H9 (cell line): ENCODE measurements around the gene KRT2. TPM values are rescaled to one million over a fixed set of nuclear protein-coding genes. Genes with fewer than 3 reads are reported as not detected.

Source experiments
- DNase-seq: peaks from one replicate; pipeline ENCODE4 v3.0.0-alpha.2; 2017
- H2AFZ ChIP-seq: one replicate; pipeline ENCODE4 v1.6.1; 2013; ENCODE audit warnings: mild to moderate bottlenecking, low read length, control low read depth, moderate library complexity
- H2AK5ac ChIP-seq: 2 replicates; pipeline ENCODE4 v1.6.1; 2013; ENCODE audit warnings: low read length, control low read depth, mixed read lengths; ENCODE audit not compliant: insufficient read length
- H2BK120ac ChIP-seq: one replicate; pipeline ENCODE4 v1.6.1; 2013; ENCODE audit warnings: low read depth, mild to moderate bottlenecking, low read length, control low read depth, inconsistent platforms; ENCODE audit not compliant: poor library complexity, severe bottlenecking
- H2BK12ac ChIP-seq: 2 replicates; pipeline ENCODE4 v1.6.1; 2013; ENCODE audit warnings: low read length, control low read depth, mixed read lengths, low read depth; ENCODE audit not compliant: insufficient read length
- H2BK15ac ChIP-seq: 2 replicates; pipeline ENCODE4 v1.6.1; 2013; ENCODE audit warnings: low read depth, low read length, control low read depth
- H2BK20ac ChIP-seq: one replicate; pipeline ENCODE4 v1.6.1; 2013; ENCODE audit warnings: low read depth, mild to moderate bottlenecking, low read length, control low read depth, inconsistent platforms; ENCODE audit not compliant: poor library complexity, severe bottlenecking
- H2BK5ac ChIP-seq: 2 replicates; pipeline ENCODE4 v1.6.1; 2013; ENCODE audit warnings: low read length, control low read depth, mixed read lengths; ENCODE audit not compliant: insufficient read length
- H3K14ac ChIP-seq: 2 replicates; pipeline ENCODE4 v1.6.1; 2013; ENCODE audit warnings: low read length, control low read depth; ENCODE audit not compliant: insufficient read depth
- H3K18ac ChIP-seq: 2 replicates; pipeline ENCODE4 v1.6.1; 2013; ENCODE audit warnings: low read depth, mild to moderate bottlenecking, mixed read lengths, low read length, control low read depth; ENCODE audit not compliant: insufficient read length
- H3K23ac ChIP-seq: 2 replicates; pipeline ENCODE4 v1.6.1; 2013; ENCODE audit warnings: low read length, control low read depth, mixed read lengths, low read depth; ENCODE audit not compliant: insufficient read length
- H3K23me2 ChIP-seq: 2 replicates; pipeline ENCODE4 v1.6.1; 2013; ENCODE audit warnings: low read depth, mild to moderate bottlenecking, mixed read lengths, low read length, control low read depth; ENCODE audit not compliant: insufficient read length, poor library complexity, severe bottlenecking
- H3K27ac ChIP-seq: 2 replicates; pipeline ENCODE4 v1.5.1; 2013; ENCODE audit warnings: low read length, control low read depth, mixed read lengths, low read depth; ENCODE audit not compliant: insufficient read length
- H3K27me3 ChIP-seq: 2 replicates; pipeline ENCODE4 v1.6.1; 2013; ENCODE audit warnings: low read length, control low read depth, inconsistent platforms; ENCODE audit not compliant: insufficient read depth
- H3K4ac ChIP-seq: 2 replicates; pipeline ENCODE4 v1.6.1; 2013; ENCODE audit warnings: low read depth, mild to moderate bottlenecking, control low read depth, inconsistent platforms, low read length, moderate library complexity
- H3K4me1 ChIP-seq: 2 replicates; pipeline ENCODE4 v1.6.1; 2013; ENCODE audit warnings: low read length, control low read depth, inconsistent platforms; ENCODE audit not compliant: insufficient read depth
- H3K4me2 ChIP-seq: 2 replicates; pipeline ENCODE4 v1.6.1; 2013; ENCODE audit warnings: low read length, control low read depth, mixed read lengths; ENCODE audit not compliant: insufficient read length, insufficient read depth
- H3K56ac ChIP-seq: 2 replicates; pipeline ENCODE4 v1.6.1; 2013; ENCODE audit warnings: low read depth, mild to moderate bottlenecking, mixed read lengths, low read length, control low read depth; ENCODE audit not compliant: insufficient read length
- H3K79me1 ChIP-seq: 2 replicates; pipeline ENCODE4 v1.6.1; 2013; ENCODE audit warnings: low read depth, mild to moderate bottlenecking, moderate library complexity, low read length, control low read depth, inconsistent platforms; ENCODE audit not compliant: insufficient read depth, poor library complexity, severe bottlenecking
- H3K79me2 ChIP-seq: 2 replicates; pipeline ENCODE4 v1.6.1; 2013; ENCODE audit warnings: low read length, control low read depth, inconsistent platforms; ENCODE audit not compliant: insufficient read depth
- H3K9ac ChIP-seq: 2 replicates; pipeline ENCODE4 v1.6.1; 2013; ENCODE audit warnings: low read length, control low read depth, mixed read lengths; ENCODE audit not compliant: insufficient read length; ENCODE audit errors: extremely low read depth
- H3K9me3 ChIP-seq: one replicate; pipeline ENCODE4 v1.6.1; 2013; ENCODE audit warnings: low read depth, low read length, inconsistent platforms; ENCODE audit not compliant: control insufficient read depth
- H3T11ph ChIP-seq: one replicate; pipeline ENCODE4 v1.6.1; 2013; ENCODE audit warnings: mild to moderate bottlenecking, low read length, control low read depth, inconsistent platforms
- H4K20me1 ChIP-seq: one replicate; pipeline ENCODE4 v1.6.1; 2013; ENCODE audit not compliant: control insufficient read depth, insufficient read length, insufficient read depth
- H4K5ac ChIP-seq: 2 replicates; pipeline ENCODE4 v1.6.1; 2013; ENCODE audit warnings: low read depth, mild to moderate bottlenecking, mixed read lengths, low read length, control low read depth; ENCODE audit not compliant: insufficient read length
- H4K8ac ChIP-seq: replicated peaks from 2 replicates; pipeline ENCODE4 v1.6.1; 2013; ENCODE audit warnings: low read length, control low read depth, mixed read lengths, low read depth; ENCODE audit not compliant: insufficient read length
- H4K91ac ChIP-seq: 2 replicates; pipeline ENCODE4 v1.6.1; 2013; ENCODE audit warnings: low read depth, mild to moderate bottlenecking, moderate library complexity, mixed read lengths, low read length, control low read depth; ENCODE audit not compliant: insufficient read length
- H3K27ac Mint-ChIP-seq, 3 experiments: 2 replicates in 2 of 3; 3 replicates in 1 of 3; pipeline ENCODE4 v1.8.0; 2020 to 2021; ENCODE audit warnings: mixed read lengths in 3 of 3, mild to moderate bottlenecking in 1 of 3, moderate library complexity in 1 of 3
- H3K27me3 Mint-ChIP-seq: 2 replicates; pipeline ENCODE4 v1.8.0; 2021; ENCODE audit warnings: low read depth, mild to moderate bottlenecking, moderate library complexity, mixed read lengths
- H3K36me3 Mint-ChIP-seq, 3 experiments: 2 replicates in 2 of 3; 3 replicates in 1 of 3; pipeline ENCODE4 v1.8.0; 2020 to 2021; ENCODE audit warnings: low read depth in 3 of 3, mixed read lengths in 3 of 3; ENCODE audit not compliant: insufficient read depth in 1 of 3
- H3K4me1 Mint-ChIP-seq, 2 experiments: 2 replicates each; pipeline ENCODE4 v1.8.0; 2020; ENCODE audit warnings: mixed read lengths in 2 of 2
- H3K4me3 Mint-ChIP-seq, 2 experiments: 2 replicates in 1 of 2; 3 replicates in 1 of 2; pipeline ENCODE4 v1.8.0; 2020 to 2021; ENCODE audit warnings: mild to moderate bottlenecking in 2 of 2, mixed read lengths in 2 of 2, moderate library complexity in 1 of 2
- H3K9me3 Mint-ChIP-seq, 2 experiments: 2 replicates in 1 of 2; 3 replicates in 1 of 2; pipeline ENCODE4 v1.8.0; 2020; ENCODE audit warnings: mild to moderate bottlenecking in 2 of 2, mixed read lengths in 2 of 2, moderate library complexity in 1 of 2
- WGBS: extraction: QIAGEN DNeasy Blood & Tissue Kit; methylation state at CpG from one replicate; pipeline ENCODE4 v1.1.7; 2013; ENCODE audit warnings: missing lambda C conversion rate, low lambda C conversion rate, mixed read lengths; ENCODE audit not compliant: insufficient read length; ENCODE audit errors: extremely low coverage; 5-methylcytosine and 5-hydroxymethylcytosine counted together
- total RNA-seq: library from RNA; stranded (reverse); gene quantifications from 2 replicates; pipeline ENCODE4 v1.2.1, GENCODE V29; 2021
- TF ChIP-seq, protein P1 (sequence below): fragments of 200-600 bp; sonication (generic); conservative IDR thresholded peaks from 3 replicates; pipeline ENCODE4 v1.8.0; 2021; ENCODE audit warnings: antibody characterized with exemption, mild to moderate bottlenecking

KRT2 gene
- total RNA-seq, 1 experiment from 2014 or later = not detected

DNA sequence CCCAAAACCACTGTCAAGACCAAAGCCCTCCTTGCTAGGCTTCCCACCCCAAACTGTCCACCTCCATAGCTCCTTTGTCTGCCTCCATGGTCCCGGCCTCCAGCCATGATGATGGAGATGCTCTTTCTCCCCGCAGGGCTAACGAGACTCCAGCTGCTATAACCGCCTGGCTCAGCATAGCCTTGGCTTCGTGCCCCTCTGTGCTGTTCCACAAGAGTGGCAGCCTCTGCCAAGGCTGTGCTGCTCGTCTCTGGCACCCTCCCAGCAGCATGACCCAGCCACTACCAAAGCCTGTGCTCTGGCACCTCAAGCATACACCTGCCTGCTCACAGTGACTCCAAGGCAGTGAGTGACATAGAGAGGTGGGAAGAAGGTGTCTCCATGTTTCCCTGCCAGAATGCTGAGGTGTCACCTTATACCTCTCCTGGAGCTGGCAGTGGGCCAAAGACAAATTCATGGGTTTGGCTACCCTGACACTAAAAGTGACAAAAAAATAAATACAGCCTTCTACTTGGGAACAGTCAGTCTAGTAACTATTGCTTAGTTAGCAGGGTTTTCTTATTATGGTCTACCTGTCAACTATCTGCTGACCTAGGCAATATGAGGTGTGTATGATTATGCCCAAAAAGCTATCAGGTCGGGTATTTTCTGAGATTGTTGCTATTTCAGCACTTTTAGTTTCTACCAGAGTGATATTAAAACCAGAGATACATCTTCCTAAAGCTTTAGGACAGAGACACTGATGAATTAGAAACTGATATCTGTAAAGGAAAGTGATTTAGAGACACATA lies 17.6 kb downstream of the KRT2 start:
- Histone ChIP-seq H3T11ph (no peak overlapping the region), H3K4ac (no peak overlapping the region), H3K14ac (no peak overlapping the region), H4K91ac (no peak overlapping the region), H3K9ac (no peak overlapping the region), H3K4me2 (no peak overlapping the region), H2BK5ac (no peak overlapping the region), H2BK15ac (no peak overlapping the region), H3K9me3 (no peaks in the 10 kb centered on the region), H2AFZ (no peak overlapping the region), H3K4me1 (no peaks in the 10 kb centered on the region), H3K79me1 (no peaks in the 10 kb centered on the region), H3K79me2 (no peaks in the 10 kb centered on the region), H4K20me1 (no peaks in the 10 kb centered on the region), H3K27me3 (no peaks in the 10 kb centered on the region), H3K18ac (no peak overlapping the region), H2AK5ac (no peak overlapping the region), H3K23me2 (no peaks in the 10 kb centered on the region), H2BK120ac (no peak overlapping the region), H4K5ac (no peak overlapping the region), H2BK12ac (no peak overlapping the region), H3K56ac (no peak overlapping the region), H3K23ac (no peak overlapping the region), H3K27ac (no peak overlapping the region), H2BK20ac (no peak overlapping the region), H4K8ac (no peak overlapping the region)
- Mint-ChIP-seq H3K9me3 (no peaks in the 10 kb centered on the region), H3K27ac (no peak overlapping the region), H3K4me1 (no peaks in the 10 kb centered on the region), H3K4me3 (no peak overlapping the region), H3K36me3 (no peaks in the 10 kb centered on the region), H3K27me3 (peaks cover 14% of the 10 kb centered on the region)
- no CpG with 5 or more reads among the region's 7 CpGs for WGBS
- peak; percentile 24 for DNase-seq
- TF ChIP-seq, protein P1, sequence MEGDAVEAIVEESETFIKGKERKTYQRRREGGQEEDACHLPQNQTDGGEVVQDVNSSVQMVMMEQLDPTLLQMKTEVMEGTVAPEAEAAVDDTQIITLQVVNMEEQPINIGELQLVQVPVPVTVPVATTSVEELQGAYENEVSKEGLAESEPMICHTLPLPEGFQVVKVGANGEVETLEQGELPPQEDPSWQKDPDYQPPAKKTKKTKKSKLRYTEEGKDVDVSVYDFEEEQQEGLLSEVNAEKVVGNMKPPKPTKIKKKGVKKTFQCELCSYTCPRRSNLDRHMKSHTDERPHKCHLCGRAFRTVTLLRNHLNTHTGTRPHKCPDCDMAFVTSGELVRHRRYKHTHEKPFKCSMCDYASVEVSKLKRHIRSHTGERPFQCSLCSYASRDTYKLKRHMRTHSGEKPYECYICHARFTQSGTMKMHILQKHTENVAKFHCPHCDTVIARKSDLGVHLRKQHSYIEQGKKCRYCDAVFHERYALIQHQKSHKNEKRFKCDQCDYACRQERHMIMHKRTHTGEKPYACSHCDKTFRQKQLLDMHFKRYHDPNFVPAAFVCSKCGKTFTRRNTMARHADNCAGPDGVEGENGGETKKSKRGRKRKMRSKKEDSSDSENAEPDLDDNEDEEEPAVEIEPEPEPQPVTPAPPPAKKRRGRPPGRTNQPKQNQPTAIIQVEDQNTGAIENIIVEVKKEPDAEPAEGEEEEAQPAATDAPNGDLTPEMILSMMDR = no peak
